Astrocyte (in vitro differentiated cells and primary cell): ENCODE measurements around the gene PREX1.

Experiments used
- EZH2 ChIP-seq: IDR thresholded peaks from 2 replicates; pipeline ENCODE4 v1.6.1; 2012; ENCODE audit warnings: mild to moderate bottlenecking, low read length, inconsistent platforms; ENCODE audit not compliant: insufficient read depth
- TF ChIP-seq, protein P1 (sequence below): IDR thresholded peaks from 2 replicates; pipeline ENCODE4 v1.5.1; 2011; ENCODE audit warnings: low read depth, mild to moderate bottlenecking, inconsistent platforms, low read length, moderate library complexity; ENCODE audit not compliant: insufficient read depth

- TF ChIP-seq, protein P1, sequence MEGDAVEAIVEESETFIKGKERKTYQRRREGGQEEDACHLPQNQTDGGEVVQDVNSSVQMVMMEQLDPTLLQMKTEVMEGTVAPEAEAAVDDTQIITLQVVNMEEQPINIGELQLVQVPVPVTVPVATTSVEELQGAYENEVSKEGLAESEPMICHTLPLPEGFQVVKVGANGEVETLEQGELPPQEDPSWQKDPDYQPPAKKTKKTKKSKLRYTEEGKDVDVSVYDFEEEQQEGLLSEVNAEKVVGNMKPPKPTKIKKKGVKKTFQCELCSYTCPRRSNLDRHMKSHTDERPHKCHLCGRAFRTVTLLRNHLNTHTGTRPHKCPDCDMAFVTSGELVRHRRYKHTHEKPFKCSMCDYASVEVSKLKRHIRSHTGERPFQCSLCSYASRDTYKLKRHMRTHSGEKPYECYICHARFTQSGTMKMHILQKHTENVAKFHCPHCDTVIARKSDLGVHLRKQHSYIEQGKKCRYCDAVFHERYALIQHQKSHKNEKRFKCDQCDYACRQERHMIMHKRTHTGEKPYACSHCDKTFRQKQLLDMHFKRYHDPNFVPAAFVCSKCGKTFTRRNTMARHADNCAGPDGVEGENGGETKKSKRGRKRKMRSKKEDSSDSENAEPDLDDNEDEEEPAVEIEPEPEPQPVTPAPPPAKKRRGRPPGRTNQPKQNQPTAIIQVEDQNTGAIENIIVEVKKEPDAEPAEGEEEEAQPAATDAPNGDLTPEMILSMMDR = no peak
- TF ChIP-seq EZH2 = no peak
These were observed 39.2 kb downstream of the PREX1 start for GRCh38 chr20:48788486-48789072.
